GM23248 (cell line): ENCODE results near the gene PPP6R1. TPM values are rescaled to one million over a fixed set of nuclear protein-coding genes. Genes with fewer than 3 reads are reported as not detected.
"Not testable (repeated sequence)": the region's sequence is repeated elsewhere in the genome, so short reads cannot be mapped to it uniquely, and the experiment has no call there.

Experiments used
- DNase-seq: peaks from one replicate; pipeline ENCODE4 v3.0.0-alpha.2; 2015
- H2AFZ ChIP-seq: fragments of 200-600 bp; sonication (generic); 2 replicates; pipeline ENCODE4 v1.6.1; 2016; ENCODE audit warnings: antibody characterized with exemption
- H3F3A ChIP-seq: fragments of 200-600 bp; sonication (generic); 2 replicates; pipeline ENCODE4 v1.6.1; 2016; ENCODE audit warnings: mild to moderate bottlenecking, antibody characterized with exemption, mixed run types; ENCODE audit not compliant: insufficient read depth
- H3K27ac ChIP-seq: fragments of 200-600 bp; sonication (generic); 2 replicates; pipeline ENCODE4 v1.5.1; 2016; ENCODE audit warnings: mild to moderate bottlenecking
- H3K27me3 ChIP-seq: fragments of 200-600 bp; sonication (generic); replicated peaks from 2 replicates; pipeline ENCODE4 v1.6.1; 2016; ENCODE audit warnings: mild to moderate bottlenecking; ENCODE audit not compliant: insufficient read depth
- H3K36me3 ChIP-seq: fragments of 200-600 bp; sonication (generic); 2 replicates; pipeline ENCODE4 v1.6.1; 2016; ENCODE audit warnings: low read depth, mild to moderate bottlenecking
- H3K4me1 ChIP-seq: fragments of 200-600 bp; sonication (generic); 2 replicates; pipeline ENCODE4 v1.6.1; 2016; ENCODE audit warnings: mild to moderate bottlenecking; ENCODE audit not compliant: insufficient read depth
- H3K4me2 ChIP-seq: fragments of 200-600 bp; sonication (generic); one replicate; pipeline ENCODE4 v1.6.1; 2016; ENCODE audit warnings: mild to moderate bottlenecking; ENCODE audit not compliant: unreplicated experiment
- H3K4me3 ChIP-seq: fragments of 200-600 bp; sonication (generic); 2 replicates; pipeline ENCODE4 v1.5.1; 2016; ENCODE audit warnings: mild to moderate bottlenecking
- H3K79me2 ChIP-seq: fragments of 200-600 bp; sonication (generic); 2 replicates; pipeline ENCODE4 v1.6.1; 2016; ENCODE audit warnings: mild to moderate bottlenecking; ENCODE audit not compliant: insufficient read depth
- H3K9ac ChIP-seq: fragments of 200-600 bp; sonication (generic); 2 replicates; pipeline ENCODE4 v1.6.1; 2016; ENCODE audit warnings: mild to moderate bottlenecking
- H3K9me2 ChIP-seq: fragments of 200-600 bp; sonication (generic); 2 replicates; pipeline ENCODE4 v1.6.1; 2016; ENCODE audit warnings: mixed run types, mild to moderate bottlenecking, moderate library complexity; ENCODE audit not compliant: insufficient read depth
- H3K9me3 ChIP-seq: fragments of 200-600 bp; sonication (generic); one replicate; pipeline ENCODE4 v1.6.1; 2017; ENCODE audit warnings: low read depth
- H4K20me1 ChIP-seq: fragments of 200-600 bp; sonication (generic); 2 replicates; pipeline ENCODE4 v1.6.0; 2016; ENCODE audit not compliant: insufficient read depth
- EZH2 ChIP-seq: fragments of 200-600 bp; sonication (generic); IDR thresholded peaks from 2 replicates; pipeline ENCODE4 v1.6.1; 2018; ENCODE audit warnings: antibody characterized with exemption, mild to moderate bottlenecking; ENCODE audit not compliant: insufficient read depth, poor library complexity, severe bottlenecking
- EZH2phosphoT487 ChIP-seq: fragments of 200-600 bp; sonication (generic); IDR thresholded peaks from 2 replicates; pipeline ENCODE4 v1.6.1; 2018; ENCODE audit warnings: antibody characterized with exemption, moderate library complexity, mild to moderate bottlenecking, low read depth; ENCODE audit not compliant: insufficient read depth
- WGBS, 2 experiments: methylation state at CpG; one replicate each; pipeline ENCODE4 v1.1.6; 2015 to 2017; ENCODE audit warnings: low lambda C conversion rate in 2 of 2, low coverage in 1 of 2; ENCODE audit errors: missing lambda C conversion rate in 2 of 2; 5-methylcytosine and 5-hydroxymethylcytosine counted together
- in situ Hi-C: fragments of 300-500 bp; cut with MboI; formaldehyde crosslinking; loops from 2 replicates; pipeline ENCODE4 v1.15.0; 2020
- polyA plus RNA-seq: library from polyadenylated mRNA; unstranded; fragments of >200 nt; fragmentation: Nextera tagmentation; extraction: Ambion mirVana; gene quantifications from 2 replicates; pipeline ENCODE4 v1.2.1, GENCODE V29; 2016
- total RNA-seq: library from RNA; depleted of rRNA; stranded (reverse); fragments of >200 nt; shearing (Covaris generic); gene quantifications from 2 replicates; pipeline ENCODE4 v1.2.3, GENCODE V29; 2014

The PPP6R1 gene
- total and polyA plus RNA-seq, 2 experiments from 2014 or later = 9.7 to 36.9 TPM

DNA sequence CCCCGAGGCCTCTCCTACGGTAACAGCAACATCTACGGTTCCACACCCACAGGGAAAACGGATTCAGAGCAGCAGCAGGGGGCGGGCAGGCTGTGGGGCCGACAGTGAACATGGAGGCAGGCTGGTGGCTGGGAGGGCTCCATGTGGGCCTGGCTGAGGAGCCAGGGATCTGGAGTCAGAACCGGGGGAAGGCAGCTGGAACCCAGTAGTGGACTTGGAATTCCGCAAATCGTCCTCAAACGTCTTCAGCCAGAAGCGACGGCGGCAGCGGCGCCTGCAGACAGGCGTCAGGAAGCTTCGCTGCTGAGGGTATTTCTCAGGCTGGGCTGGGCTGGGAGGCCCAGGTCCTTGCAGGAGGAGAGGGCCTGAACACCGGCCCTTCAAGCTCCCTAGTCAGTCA is 32.0 kb downstream of the PPP6R1 start:
- in situ Hi-C loops = no loop called here
- H3K4me3 ChIP-seq = no peak overlapping the region
- TF ChIP-seq EZH2 (no peak), EZH2phosphoT487 (no peak)
- no peaks in the 10 kb centered on the region for H3K4me1 ChIP-seq
- no peaks in the 10 kb centered on the region for H4K20me1 ChIP-seq
- DNase-seq = no peak
- H3K9me2 ChIP-seq = no peaks in the 10 kb centered on the region
- H3F3A ChIP-seq = no peaks in the 10 kb centered on the region
- WGBS, 2 experiments = 67% methylated on average over 18 of the region's 18 CpGs
- H3K27me3 ChIP-seq = no peaks in the 10 kb centered on the region
- H3K36me3 ChIP-seq = no peaks in the 10 kb centered on the region
- H3K9ac ChIP-seq = no peak overlapping the region
- H2AFZ ChIP-seq = no peak overlapping the region
- H3K79me2 ChIP-seq = no peaks in the 10 kb centered on the region
- H3K4me2 ChIP-seq = no peak overlapping the region
- H3K27ac ChIP-seq = no peak overlapping the region
- no peaks in the 10 kb centered on the region for H3K9me3 ChIP-seq

DNA sequence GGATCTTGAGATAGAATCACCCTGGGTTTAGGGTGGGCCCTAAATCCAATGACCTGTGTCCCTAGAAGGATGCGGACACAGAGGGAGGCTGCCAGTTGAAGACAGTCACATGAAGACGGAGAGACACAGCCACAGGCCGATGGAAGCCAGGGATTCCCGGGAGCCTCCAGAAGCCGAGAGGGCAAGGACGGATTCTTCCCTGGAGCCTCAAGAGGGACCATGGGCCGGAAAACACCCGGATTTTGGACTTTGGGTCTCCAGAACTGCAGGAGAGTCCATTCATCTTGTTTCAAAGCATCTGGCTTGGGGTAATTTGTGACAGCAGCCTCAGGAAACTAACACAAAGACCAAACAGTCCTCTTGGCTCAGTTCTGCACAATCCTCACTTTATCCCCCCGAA is 32.5 kb downstream of the PPP6R1 start:
- WGBS, 2 experiments = 74 to 77% methylated on average over 9 of the region's 9 CpGs
- H3K4me3 ChIP-seq = no peak overlapping the region
- no peaks in the 10 kb centered on the region for H3K9me3 ChIP-seq
- no peak overlapping the region for H3K27ac ChIP-seq
- TF ChIP-seq EZH2phosphoT487 = no peak
- TF ChIP-seq EZH2 = no peak
- H2AFZ ChIP-seq = no peak overlapping the region
- H3K4me1 ChIP-seq = no peaks in the 10 kb centered on the region
- in situ Hi-C loops = no loop called here
- no peaks in the 10 kb centered on the region for H3K36me3 ChIP-seq
- no peaks in the 10 kb centered on the region for H4K20me1 ChIP-seq
- no peaks in the 10 kb centered on the region for H3K79me2 ChIP-seq
- H3K27me3 ChIP-seq = no peaks in the 10 kb centered on the region
- no peaks in the 10 kb centered on the region for H3F3A ChIP-seq
- no peak overlapping the region for H3K9ac ChIP-seq
- no peak overlapping the region for H3K4me2 ChIP-seq
- no peak for DNase-seq
- H3K9me2 ChIP-seq = no peaks in the 10 kb centered on the region

DNA sequence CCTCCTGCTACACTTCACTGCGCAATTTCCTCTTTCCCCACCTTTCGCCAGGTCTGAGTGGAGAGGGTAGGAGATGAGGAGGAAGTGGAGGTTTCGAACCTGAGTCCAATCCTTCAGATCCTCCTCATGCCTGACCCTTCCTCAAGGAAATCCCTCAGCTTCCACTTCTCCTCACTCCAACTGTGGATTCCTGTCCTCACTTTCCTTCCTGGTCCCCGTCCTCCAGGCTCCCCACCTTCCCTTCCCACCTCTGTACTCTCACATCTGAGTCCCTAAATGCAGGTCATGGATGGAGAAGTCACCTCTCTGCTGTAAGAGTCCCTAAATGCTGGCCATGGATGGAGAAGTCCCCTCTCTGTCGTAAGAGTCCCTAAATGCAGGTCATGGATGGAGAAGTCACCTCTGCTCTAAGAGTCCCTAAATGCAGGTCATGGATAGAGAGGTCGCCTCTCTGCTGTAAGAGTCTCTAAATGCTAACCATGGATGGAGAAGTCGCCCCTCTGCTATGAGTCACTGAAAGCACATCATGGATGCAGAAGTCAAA is 33.3 kb downstream of the PPP6R1 start:
- no peaks in the 10 kb centered on the region for H3F3A ChIP-seq
- H3K9me3 ChIP-seq = no peaks in the 10 kb centered on the region
- 81 to 86% methylated on average over 7 of the region's 7 CpGs for WGBS, 2 experiments
- in situ Hi-C loops = no loop called here
- DNase-seq = no peak
- H3K79me2 ChIP-seq = no peaks in the 10 kb centered on the region
- no peaks in the 10 kb centered on the region for H3K4me1 ChIP-seq
- H4K20me1 ChIP-seq = no peaks in the 10 kb centered on the region
- no peak overlapping the region for H2AFZ ChIP-seq
- TF ChIP-seq EZH2phosphoT487 (no peak), EZH2 (no peak)
- H3K9me2 ChIP-seq = no peaks in the 10 kb centered on the region
- no peak overlapping the region for H3K4me2 ChIP-seq
- no peaks in the 10 kb centered on the region for H3K27me3 ChIP-seq
- H3K36me3 ChIP-seq = no peaks in the 10 kb centered on the region
- no peak overlapping the region for H3K9ac ChIP-seq
- no peak overlapping the region for H3K27ac ChIP-seq
- H3K4me3 ChIP-seq = no peak overlapping the region

GRCh38 chr19:55224679-55225414 is 34.0 kb downstream of the PPP6R1 start:
- H3K36me3 ChIP-seq, H3K9me3 ChIP-seq, H3K4me3 ChIP-seq, H3K27me3 ChIP-seq, H3K9me2 ChIP-seq, H3K27ac ChIP-seq, H3K4me2 ChIP-seq, DNase-seq, in situ Hi-C loops, H4K20me1 ChIP-seq, H3K9ac ChIP-seq, H3K79me2 ChIP-seq, H2AFZ ChIP-seq, H3K4me1 ChIP-seq, H3F3A ChIP-seq: not testable (repeated sequence)
- WGBS, 2 experiments = 34 to 40% methylated on average over 9 to 11 of the region's 11 CpGs
